ENCODE measurements around the gene RGS7. TPM values are rescaled to one million over a fixed set of nuclear protein-coding genes. Genes with fewer than 3 reads are reported as not detected.

The RGS7 gene
- total RNA-seq, 2 donors from 2014 or later: 0.26 to 0.99 TPM

DNA sequence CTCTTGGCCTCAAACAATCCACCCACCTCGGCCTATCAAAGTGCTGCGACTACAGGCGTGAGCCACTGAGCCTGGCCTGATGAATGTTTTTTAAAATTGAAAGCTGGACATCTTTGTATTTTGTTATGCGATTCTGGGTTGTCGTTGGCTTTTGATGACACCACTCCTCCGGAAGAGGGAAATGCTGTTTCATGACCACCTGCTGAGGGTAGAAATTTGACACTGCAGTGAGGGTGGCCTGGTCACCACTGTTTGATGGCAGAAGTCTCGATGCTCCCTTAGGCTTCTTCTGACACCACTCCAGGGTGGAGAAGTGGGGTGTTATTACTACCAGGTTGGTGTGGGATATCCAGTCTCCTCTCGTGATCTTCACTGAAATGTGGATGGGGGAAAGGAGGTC lies 357.2 kb downstream of the RGS7 start:
- ATAC-seq (no peak), DNase-seq (no peak)
- Histone ChIP-seq H3K4me3 (no peak overlapping the region), H3K27ac (no peak overlapping the region), H3K36me3 (replicated peaks in 1 of 2; ENCODE audit: insufficient read depth in 1 of 2, low read depth in 2 of 2) (no peaks in the 10 kb centered on the region), H3K27me3 (no peaks in the 10 kb centered on the region), H3K4me1 (no peaks in the 10 kb centered on the region), H3K9me3 (no peaks in the 10 kb centered on the region)
- WGBS, 2 donors: 68 to 80% methylated on average over 8 of the region's 8 CpGs
- intact Hi-C loops (cut with DNase I): no loop called here
- TF ChIP-seq CTCF (IDR thresholded peaks at IDR 0.05) (no peak), POLR2A (IDR thresholded peaks at IDR 0.05) (no peak)

DNA sequence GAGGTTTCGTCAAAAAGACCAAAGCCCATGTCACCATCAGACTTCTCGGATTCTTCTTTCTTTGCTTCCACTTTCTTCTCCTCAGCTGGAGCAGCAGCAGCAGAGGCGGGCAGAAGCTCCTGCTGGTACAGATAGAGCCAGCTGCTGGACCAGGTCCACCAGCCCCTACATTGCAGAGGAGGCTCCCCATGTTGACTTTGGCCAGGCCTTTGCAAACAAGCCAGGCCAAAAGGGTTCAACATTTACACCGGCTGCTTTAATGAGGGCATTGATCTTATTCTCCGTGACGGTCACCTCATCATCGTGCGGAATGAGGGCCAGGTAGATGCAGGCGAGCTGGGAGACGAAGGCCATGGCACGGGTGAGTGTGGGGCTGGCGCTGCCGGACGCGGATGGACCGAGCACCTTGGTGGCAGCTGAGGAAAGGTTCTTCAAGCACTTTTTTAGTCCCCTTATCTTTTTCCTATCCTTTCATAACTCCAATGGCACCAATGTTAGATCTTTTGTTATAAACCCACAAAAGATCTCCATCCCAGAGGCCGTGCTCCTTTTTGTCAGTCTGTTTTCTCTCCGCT lies 358.5 kb downstream of the RGS7 start:
- Histone ChIP-seq H3K9me3 (no peaks in the 10 kb centered on the region), H3K36me3 (replicated peaks in 1 of 2; ENCODE audit: insufficient read depth in 1 of 2, low read depth in 2 of 2) (no peaks in the 10 kb centered on the region), H3K4me1 (no peaks in the 10 kb centered on the region), H3K27ac (no peak overlapping the region), H3K4me3 (no peak overlapping the region), H3K27me3 (no peaks in the 10 kb centered on the region)
- TF ChIP-seq POLR2A (IDR thresholded peaks at IDR 0.05): no peak
- no peak for TF ChIP-seq CTCF (IDR thresholded peaks at IDR 0.05)
- WGBS, 2 donors: 63 to 65% methylated on average over 18 of the region's 18 CpGs
- DNase-seq: no peak
- ATAC-seq: no peak
- intact Hi-C loops (cut with DNase I): no loop called here

GRCh38 chr1:240998024-240998423 lies 359.0 kb downstream of the RGS7 start:
- no peak overlapping the region for H3K4me3 ChIP-seq
- no peak for ATAC-seq
- H3K9me3 ChIP-seq: no peaks in the 10 kb centered on the region
- no peaks in the 10 kb centered on the region for H3K27me3 ChIP-seq
- H3K36me3 ChIP-seq (replicated peaks in 1 of 2; ENCODE audit: insufficient read depth in 1 of 2, low read depth in 2 of 2): no peaks in the 10 kb centered on the region
- WGBS, 2 donors: 9 to 16% methylated on average over 5 of the region's 5 CpGs
- no peaks in the 10 kb centered on the region for H3K4me1 ChIP-seq
- intact Hi-C loops (cut with DNase I): no loop called here
- no peak for DNase-seq
- TF ChIP-seq CTCF (IDR thresholded peaks at IDR 0.05) (no peak), POLR2A (IDR thresholded peaks at IDR 0.05) (no peak)
- no peak overlapping the region for H3K27ac ChIP-seq

- H3K27me3 ChIP-seq: no peaks in the 10 kb centered on the region
- no peak overlapping the region for H3K27ac ChIP-seq
- intact Hi-C loops (cut with DNase I): no loop called here
- TF ChIP-seq CTCF (IDR thresholded peaks at IDR 0.05) (no peak), POLR2A (IDR thresholded peaks at IDR 0.05) (no peak)
- H3K4me3 ChIP-seq: no peak overlapping the region
- no peaks in the 10 kb centered on the region for H3K4me1 ChIP-seq
- H3K36me3 ChIP-seq (replicated peaks in 1 of 2; ENCODE audit: insufficient read depth in 1 of 2, low read depth in 2 of 2): no peaks in the 10 kb centered on the region
- no peak for ATAC-seq
- WGBS, 2 donors: 73% methylated on average over 2 of the region's 2 CpGs
- H3K9me3 ChIP-seq: no peaks in the 10 kb centered on the region
- no peak for DNase-seq
Observed at GRCh38 chr1:240993004-240993403, 364.0 kb downstream of the RGS7 start.

- Histone ChIP-seq H3K27ac (no peak overlapping the region), H3K4me3 (no peak overlapping the region), H3K27me3 (no peaks in the 10 kb centered on the region), H3K4me1 (no peaks in the 10 kb centered on the region), H3K9me3 (no peaks in the 10 kb centered on the region), H3K36me3 (replicated peaks in 1 of 2; ENCODE audit: insufficient read depth in 1 of 2, low read depth in 2 of 2) (no peaks in the 10 kb centered on the region)
- TF ChIP-seq POLR2A (IDR thresholded peaks at IDR 0.05) (no peak), CTCF (IDR thresholded peaks at IDR 0.05) (no peak)
- intact Hi-C loops (cut with DNase I): no loop called here
- DNase-seq (no peak), ATAC-seq (no peak)
- WGBS, 2 donors: 66 to 70% methylated on average over 5 of the region's 5 CpGs
Observed at GRCh38 chr1:240991230-240991629, 365.8 kb downstream of the RGS7 start.

Data from body of pancreas (tissue), 4 donors.